Panc1 (cell line): ENCODE measurements around the gene DUOX1. TPM values are rescaled to one million over a fixed set of nuclear protein-coding genes. Genes with fewer than 3 reads are reported as not detected.

Experiments used
- ATAC-seq: fragments of 200-7000 bp; cut with Tn5 transposase; 2 replicates; pipeline ENCODE4 v1.9.1; 2020; ENCODE audit warnings: mild to moderate bottlenecking, moderate library complexity
- BruUV-seq: library from RNA; stranded (reverse); fragments of 400-500 nt; replicated peaks from 2 replicates; lab custom pipeline; 2021; lab: Mats Ljungman, UMichigan
- CTCF ChIA-PET: fragments of 300-600 bp; sonication (Branson Sonifier 250); formaldehyde crosslinking; loops from one replicate; lab custom pipeline; 2022; ENCODE audit warnings: antibody characterized with exemption; lab: Charles Lee
- POLR2A ChIA-PET: fragments of 300-600 bp; sonication (Branson Sonifier 250); formaldehyde crosslinking; loops from one replicate; lab custom pipeline; 2022; ENCODE audit warnings: antibody characterized with exemption; lab: Charles Lee
- DNase-seq: peaks from one replicate; pipeline ENCODE4 v3.0.0-alpha.2; 2010; ENCODE audit warnings: low read depth, low spot score
- H3K27ac ChIP-seq: 2 replicates; pipeline ENCODE4 v1.5.1; 2011; ENCODE audit warnings: mild to moderate bottlenecking, low read length, inconsistent platforms
- H3K27me3 ChIP-seq: fragments of 200-500 bp; sonication (Bioruptor generic); 2 replicates; pipeline ENCODE4 v1.6.0; 2014; ENCODE audit warnings: low read length, inconsistent platforms; ENCODE audit not compliant: control insufficient read depth, insufficient read depth
- H3K36me3 ChIP-seq: fragments of 200-500 bp; sonication (Bioruptor generic); 2 replicates; pipeline ENCODE4 v1.5.1; 2014; ENCODE audit warnings: inconsistent platforms, mild to moderate bottlenecking, low read length, moderate library complexity; ENCODE audit not compliant: control insufficient read depth, insufficient read depth
- H3K4me1 ChIP-seq: 2 replicates; pipeline ENCODE4 v1.5.1; 2011; ENCODE audit warnings: inconsistent platforms, mild to moderate bottlenecking, low read length, moderate library complexity; ENCODE audit not compliant: control insufficient read depth, insufficient read depth
- H3K4me3 ChIP-seq, 2 experiments: 2 replicates each; pipeline ENCODE4 v1.5.1; 2011 to 2012; ENCODE audit warnings: low read depth in 2 of 2, low read length in 2 of 2, mild to moderate bottlenecking in 2 of 2, inconsistent platforms in 1 of 2, moderate library complexity in 1 of 2
- H3K9me3 ChIP-seq: fragments of 200-500 bp; sonication (Bioruptor generic); 2 replicates; pipeline ENCODE4 v1.5.1; 2014; ENCODE audit warnings: low read depth, mild to moderate bottlenecking, inconsistent platforms, low read length, moderate library complexity; ENCODE audit not compliant: control insufficient read depth, insufficient read depth
- CTCF ChIP-seq: fragments of 450-650 bp; IDR thresholded peaks from 2 replicates; pipeline ENCODE4 v1.5.1; 2017; ENCODE audit warnings: mild to moderate bottlenecking
- POLR2AphosphoS5 ChIP-seq: IDR thresholded peaks from 2 replicates; pipeline ENCODE4 v1.6.1; 2012; ENCODE audit warnings: mild to moderate bottlenecking, low read depth, low read length, moderate library complexity
- SIN3A ChIP-seq: IDR thresholded peaks from 2 replicates; pipeline ENCODE4 v1.6.1; 2012; ENCODE audit warnings: low read depth, mild to moderate bottlenecking, low read length, moderate library complexity, borderline replicate concordance; ENCODE audit not compliant: insufficient read depth
- TCF7L2 ChIP-seq: IDR thresholded peaks from 2 replicates; pipeline ENCODE4 v1.6.1; 2011; ENCODE audit warnings: mild to moderate bottlenecking, low read depth, low read length, inconsistent platforms
- in situ Hi-C: cut with HindIII; loops from 2 replicates; pipeline ENCODE4 v1.10.0; 2016; ENCODE audit warnings: low sequenced_read_pairs, low pct_unique_long_range_greater_than_20kb
- intact Hi-C: fragments of 100-400 bp; cut with micrococcal nuclease; formaldehyde crosslinking; loops from one replicate; pipeline ENCODE4 v1.10.0; 2022; ENCODE audit not compliant: unreplicated experiment
- total RNA-seq: library from RNA; stranded (reverse); gene quantifications from one replicate; pipeline ENCODE4 v1.2.1, GENCODE V29; 2021; ENCODE audit not compliant: unreplicated experiment
- TF ChIP-seq, protein P1 (sequence below), 2 experiments: IDR thresholded peaks; 2 replicates each; pipeline ENCODE4 v1.6.1; 2011 to 2012; ENCODE audit warnings: low read depth in 2 of 2, control low read depth in 1 of 2, low read length in 1 of 2, mild to moderate bottlenecking in 1 of 2, moderate library complexity in 1 of 2; ENCODE audit not compliant: insufficient read depth in 1 of 2

The DUOX1 gene
- total RNA-seq, 1 experiment from 2014 or later, result 0.31 TPM

- BruUV-seq, result no TSS peak
- CTCF ChIA-PET, result interaction anchor here (1.2 kb wide), 1 partner anchor 12 kb away, joined by 5 read pairs; no protein-coding TSS in a partner anchor
Measured at GRCh38 chr15:45106002-45106790, 23.6 kb upstream of the DUOX1 start.

GRCh38 chr15:45107941-45108630, 21.7 kb upstream of the DUOX1 start:
- ChIA-PET POLR2A (no interaction called here), CTCF (no interaction called here)
- no peak for TF ChIP-seq SIN3A
- no peak for TF ChIP-seq POLR2AphosphoS5
- TF ChIP-seq TCF7L2, result no peak
- no peak for TF ChIP-seq CTCF
- TF ChIP-seq, protein P1, sequence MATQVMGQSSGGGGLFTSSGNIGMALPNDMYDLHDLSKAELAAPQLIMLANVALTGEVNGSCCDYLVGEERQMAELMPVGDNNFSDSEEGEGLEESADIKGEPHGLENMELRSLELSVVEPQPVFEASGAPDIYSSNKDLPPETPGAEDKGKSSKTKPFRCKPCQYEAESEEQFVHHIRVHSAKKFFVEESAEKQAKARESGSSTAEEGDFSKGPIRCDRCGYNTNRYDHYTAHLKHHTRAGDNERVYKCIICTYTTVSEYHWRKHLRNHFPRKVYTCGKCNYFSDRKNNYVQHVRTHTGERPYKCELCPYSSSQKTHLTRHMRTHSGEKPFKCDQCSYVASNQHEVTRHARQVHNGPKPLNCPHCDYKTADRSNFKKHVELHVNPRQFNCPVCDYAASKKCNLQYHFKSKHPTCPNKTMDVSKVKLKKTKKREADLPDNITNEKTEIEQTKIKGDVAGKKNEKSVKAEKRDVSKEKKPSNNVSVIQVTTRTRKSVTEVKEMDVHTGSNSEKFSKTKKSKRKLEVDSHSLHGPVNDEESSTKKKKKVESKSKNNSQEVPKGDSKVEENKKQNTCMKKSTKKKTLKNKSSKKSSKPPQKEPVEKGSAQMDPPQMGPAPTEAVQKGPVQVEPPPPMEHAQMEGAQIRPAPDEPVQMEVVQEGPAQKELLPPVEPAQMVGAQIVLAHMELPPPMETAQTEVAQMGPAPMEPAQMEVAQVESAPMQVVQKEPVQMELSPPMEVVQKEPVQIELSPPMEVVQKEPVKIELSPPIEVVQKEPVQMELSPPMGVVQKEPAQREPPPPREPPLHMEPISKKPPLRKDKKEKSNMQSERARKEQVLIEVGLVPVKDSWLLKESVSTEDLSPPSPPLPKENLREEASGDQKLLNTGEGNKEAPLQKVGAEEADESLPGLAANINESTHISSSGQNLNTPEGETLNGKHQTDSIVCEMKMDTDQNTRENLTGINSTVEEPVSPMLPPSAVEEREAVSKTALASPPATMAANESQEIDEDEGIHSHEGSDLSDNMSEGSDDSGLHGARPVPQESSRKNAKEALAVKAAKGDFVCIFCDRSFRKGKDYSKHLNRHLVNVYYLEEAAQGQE (IDR thresholded peaks at IDR 0.05; ENCODE audit: insufficient read depth in 1 of 2, low read depth in 2 of 2, low read length in 1 of 2), result no peak
- Histone ChIP-seq H3K9me3 (no peaks in the 10 kb centered on the region), H3K27me3 (peaks cover 8% of the 10 kb centered on the region), H3K4me3 (no peak overlapping the region), H3K4me1 (peaks cover 6% of the 10 kb centered on the region; the same call in 1 of the 2 replicates), H3K36me3 (no peaks in the 10 kb centered on the region), H3K27ac (no peak overlapping the region)
- in situ Hi-C loops, result no loop called here
- ATAC-seq (no peak), DNase-seq (no peak)
- intact Hi-C loops, result no loop called here
- BruUV-seq, result no TSS peak

More at GRCh38 chr15:45106002-45106790, 23.6 kb upstream of the DUOX1 start:
- Histone ChIP-seq H3K27me3 (peaks cover 3% of the 10 kb centered on the region; the same call in 1 of the 2 replicates), H3K4me3 (no peak overlapping the region), H3K4me1 (no peaks in the 10 kb centered on the region), H3K9me3 (no peaks in the 10 kb centered on the region), H3K27ac (no peak overlapping the region), H3K36me3 (no peaks in the 10 kb centered on the region)
- DNase-seq (no peak), ATAC-seq (no peak)
- in situ Hi-C loops, result no loop called here
- POLR2A ChIA-PET, result no interaction called here
- TF ChIP-seq, protein P1 (IDR thresholded peaks at IDR 0.05; ENCODE audit: insufficient read depth in 1 of 2, low read depth in 2 of 2, low read length in 1 of 2), result no peak
- TF ChIP-seq TCF7L2 (no peak), CTCF (no peak), POLR2AphosphoS5 (no peak)
- intact Hi-C loops, result no loop called here
